Tibial nerve (tissue), 4 donors: ENCODE measurements around the gene NOS1AP. TPM values are rescaled to one million over a fixed set of nuclear protein-coding genes. Genes with fewer than 3 reads are reported as not detected.
A peak's percentile ranks its signal among the peaks of the same experiment; 100 is the strongest.

Experiments
- DNase-seq, 2 donors: peaks; one replicate each; pipeline ENCODE4 v3.0.0-alpha.2; 2019; ENCODE audit warnings: low spot score in 2 of 2
- H3K27ac ChIP-seq, 4 donors: fragments of 200-600 bp; sonication (generic) in 3 of 4; one replicate each; pipeline ENCODE4 v1.5.1; 2017 to 2019; ENCODE audit warnings: mild to moderate bottlenecking in 1 of 4
- H3K27me3 ChIP-seq, 2 donors: fragments of 200-600 bp; sonication (generic) in 1 of 2; one replicate each; pipeline versions ENCODE4 v1.5.1 to v1.6.0; 2017 to 2019
- H3K36me3 ChIP-seq, 3 donors: fragments of 200-600 bp; sonication (generic); one replicate each; pipeline ENCODE4 v1.5.1; 2018 to 2019
- H3K4me1 ChIP-seq, 4 donors: fragments of 200-600 bp; sonication (generic) in 3 of 4; one replicate each; pipeline ENCODE4 v1.5.1; 2017 to 2019
- H3K4me3 ChIP-seq, 4 donors: fragments of 200-600 bp; sonication (generic) in 3 of 4; one replicate each; pipeline ENCODE4 v1.5.1; 2017 to 2019; ENCODE audit warnings: mild to moderate bottlenecking in 1 of 4, moderate library complexity in 1 of 4
- H3K9me3 ChIP-seq, 4 donors: fragments of 200-600 bp; sonication (generic) in 3 of 4; one replicate each; pipeline ENCODE4 v1.5.1; 2017 to 2019
- CTCF ChIP-seq, 5 experiments: fragments of 200-600 bp in 3 of 5; fragments of 450-650 bp in 2 of 5; sonication (generic) in 3 of 5; IDR thresholded peaks; one replicate each; pipeline ENCODE4 v1.5.1; 2016 to 2019; ENCODE audit warnings: antibody characterized with exemption in 5 of 5, mild to moderate bottlenecking in 3 of 5, moderate library complexity in 2 of 5
- EP300 ChIP-seq, 2 donors: sonication (generic); formaldehyde crosslinking; IDR thresholded peaks; one replicate each; pipeline ENCODE4 v1.6.1; 2017; ENCODE audit warnings: antibody characterized with exemption in 2 of 2, mild to moderate bottlenecking in 1 of 2
- POLR2A ChIP-seq, 2 donors: fragments of 450-650 bp; IDR thresholded peaks; one replicate each; pipeline ENCODE4 v1.6.1; 2017; ENCODE audit warnings: antibody characterized with exemption in 2 of 2, mild to moderate bottlenecking in 2 of 2, moderate library complexity in 2 of 2
- WGBS, 2 donors: methylation state at CpG; one replicate each; pipeline ENCODE4 v1.1.5; 2018; 5-methylcytosine and 5-hydroxymethylcytosine counted together
- total RNA-seq, 4 donors: library from RNA; depleted of rRNA; stranded (reverse); fragments of >200 nt; gene quantifications; one replicate each; pipeline ENCODE4 v1.1.0, GENCODE V29; 2016

Gene NOS1AP
- total RNA-seq, 4 donors from 2014 or later: 2.7 to 11.2 (median 5.3) TPM

GRCh38 chr1:162214202-162214601 is 144.7 kb downstream of the NOS1AP start:
- TF ChIP-seq CTCF (IDR thresholded peaks at IDR 0.05): no peak
- no peak for TF ChIP-seq POLR2A (IDR thresholded peaks at IDR 0.05)
- no peak for TF ChIP-seq EP300 (IDR thresholded peaks at IDR 0.05)
- H3K4me3 ChIP-seq: no peak overlapping the region
- H3K27me3 ChIP-seq: no peaks in the 10 kb centered on the region
- WGBS, 2 donors: 56 to 66% methylated on average over 6 of the region's 6 CpGs
- H3K36me3 ChIP-seq: no peaks in the 10 kb centered on the region
- H3K9me3 ChIP-seq: no peaks in the 10 kb centered on the region
- peaks cover 7 to 65% (median 24%) of the 10 kb centered on the region in 4 donors for H3K4me1 ChIP-seq
- no peak for DNase-seq
- peak overlapping the region in 3 of 4 donors; percentile 23 to 77 (median 58) for H3K27ac ChIP-seq

GRCh38 chr1:162215902-162216301 is 146.4 kb downstream of the NOS1AP start:
- no peaks in the 10 kb centered on the region for H3K27me3 ChIP-seq
- no peaks in the 10 kb centered on the region for H3K36me3 ChIP-seq
- WGBS, 2 donors: 56 to 60% methylated on average over 5 of the region's 5 CpGs
- DNase-seq: no peak
- no peak overlapping the region for H3K4me3 ChIP-seq
- H3K9me3 ChIP-seq: no peaks in the 10 kb centered on the region
- H3K27ac ChIP-seq: peak overlapping the region in 2 of 4 donors; percentile 1 to 77
- H3K4me1 ChIP-seq: peaks cover 7 to 58% (median 24%) of the 10 kb centered on the region in 4 donors
- TF ChIP-seq CTCF (IDR thresholded peaks at IDR 0.05): no peak
- no peak for TF ChIP-seq EP300 (IDR thresholded peaks at IDR 0.05)
- TF ChIP-seq POLR2A (IDR thresholded peaks at IDR 0.05): no peak

GRCh38 chr1:162216604-162217003 is 147.1 kb downstream of the NOS1AP start:
- H3K9me3 ChIP-seq: no peaks in the 10 kb centered on the region
- H3K27ac ChIP-seq: no peak overlapping the region
- peaks cover 7 to 52% (median 23%) of the 10 kb centered on the region in 4 donors for H3K4me1 ChIP-seq
- WGBS, 2 donors: 88 to 97% methylated on average over 1 of the region's 1 CpG
- H3K36me3 ChIP-seq: no peaks in the 10 kb centered on the region
- no peak for DNase-seq
- no peak for TF ChIP-seq POLR2A (IDR thresholded peaks at IDR 0.05)
- no peak for TF ChIP-seq EP300 (IDR thresholded peaks at IDR 0.05)
- no peak for TF ChIP-seq CTCF (IDR thresholded peaks at IDR 0.05)
- no peaks in the 10 kb centered on the region for H3K27me3 ChIP-seq
- no peak overlapping the region for H3K4me3 ChIP-seq

GRCh38 chr1:162217706-162218105 is 148.2 kb downstream of the NOS1AP start:
- H3K36me3 ChIP-seq: no peaks in the 10 kb centered on the region
- H3K4me1 ChIP-seq: peaks cover 7 to 41% (median 12%) of the 10 kb centered on the region in 4 donors
- DNase-seq: no peak
- TF ChIP-seq EP300 (IDR thresholded peaks at IDR 0.05): no peak
- TF ChIP-seq CTCF (IDR thresholded peaks at IDR 0.05): no peak
- no peak for TF ChIP-seq POLR2A (IDR thresholded peaks at IDR 0.05)
- H3K9me3 ChIP-seq: no peaks in the 10 kb centered on the region
- H3K4me3 ChIP-seq: no peak overlapping the region
- H3K27me3 ChIP-seq: no peaks in the 10 kb centered on the region
- 67 to 71% methylated on average over 1 of the region's 1 CpG for WGBS, 2 donors
- H3K27ac ChIP-seq: no peak overlapping the region

- Histone ChIP-seq H3K27me3 (no peaks in the 10 kb centered on the region), H3K36me3 (no peaks in the 10 kb centered on the region), H3K27ac (peak overlapping the region in 1 of 4 donors; percentile 27), H3K4me1 (peaks cover 0 to 33% (median 4%) of the 10 kb centered on the region in 4 donors), H3K9me3 (no peaks in the 10 kb centered on the region), H3K4me3 (no peak overlapping the region)
- WGBS, 2 donors: 57 to 65% methylated on average over 5 of the region's 5 CpGs
- no peak for TF ChIP-seq CTCF (IDR thresholded peaks at IDR 0.05)
- no peak for TF ChIP-seq EP300 (IDR thresholded peaks at IDR 0.05)
- TF ChIP-seq POLR2A (IDR thresholded peaks at IDR 0.05): no peak
- DNase-seq: no peak
Observed at GRCh38 chr1:162218546-162218945, 149.1 kb downstream of the NOS1AP start.
